HAP-1 (cell line): ENCODE data around the gene HOPX.
"Not testable (repeated sequence)": the region's sequence is repeated elsewhere in the genome, so short reads cannot be mapped to it uniquely, and the experiment has no call there.

Experiments
- DNase-seq, 2 experiments: peaks; one replicate each; pipeline ENCODE4 v3.0.0-alpha.2; 2016 to 2020; ENCODE audit warnings: low spot score in 2 of 2
- H3K27me3 ChIP-seq: fragments of 250-450 bp; sonication (Bioruptor Pico); 2 replicates; pipeline ENCODE4 v1.5.1; 2020; ENCODE audit warnings: low read depth, mild to moderate bottlenecking, moderate library complexity
- H3K36me3 ChIP-seq: fragments of 250-450 bp; sonication (Bioruptor Pico); replicated peaks from 2 replicates; pipeline ENCODE4 v1.5.1; 2020; ENCODE audit warnings: mild to moderate bottlenecking
- H3K4me1 ChIP-seq: fragments of 250-450 bp; sonication (Bioruptor Pico); 2 replicates; pipeline ENCODE4 v1.5.1; 2020; ENCODE audit warnings: mild to moderate bottlenecking
- H3K4me3 ChIP-seq: fragments of 250-450 bp; sonication (Bioruptor Pico); 2 replicates; pipeline ENCODE4 v1.5.1; 2020; ENCODE audit warnings: mild to moderate bottlenecking, moderate library complexity
- H3K9me3 ChIP-seq: fragments of 250-450 bp; sonication (Bioruptor Pico); 2 replicates; pipeline ENCODE4 v1.5.1; 2020; ENCODE audit warnings: mild to moderate bottlenecking, moderate library complexity
- in situ Hi-C: fragments of 300-500 bp; cut with MboI; formaldehyde crosslinking; loops from 3 replicates; pipeline ENCODE4 v1.14.3; 2020; ENCODE audit warnings: low sequenced_read_pairs, inconsistent platforms, mixed read lengths

The HOPX gene

GRCh38 chr4:56699537-56700105 lies 18.5 kb upstream of the HOPX start:
- in situ Hi-C loops: no loop called here
- H3K27me3 ChIP-seq: peaks cover 3% of the 10 kb centered on the region; the same call in 1 of the 2 replicates
- H3K36me3 ChIP-seq: no peaks in the 10 kb centered on the region
- no peak overlapping the region for H3K4me3 ChIP-seq
- H3K9me3 ChIP-seq: no peaks in the 10 kb centered on the region
- no peaks in the 10 kb centered on the region; the same call in 1 of the 2 replicates for H3K4me1 ChIP-seq
- DNase-seq: no peak

DNA sequence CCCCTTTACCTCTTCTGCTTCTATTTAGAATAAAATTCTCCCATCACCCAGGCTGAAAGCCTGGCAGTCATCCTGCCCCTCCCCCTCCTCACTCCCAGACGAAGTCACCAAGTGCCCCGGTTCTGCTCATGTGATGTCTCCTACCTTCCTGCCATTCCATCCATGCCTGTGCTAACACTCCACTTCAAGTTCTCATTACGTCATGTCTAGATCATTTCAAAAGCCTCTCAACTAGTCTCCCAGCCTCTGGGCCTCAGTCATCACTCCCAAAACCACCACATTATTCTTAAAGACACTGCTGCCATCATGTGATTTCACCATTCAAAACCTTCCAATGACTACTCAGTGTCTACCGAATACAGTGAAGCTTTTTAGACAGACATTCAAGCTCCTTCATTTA lies 17.2 kb upstream of the HOPX start:
- in situ Hi-C loops: no loop called here
- no peaks in the 10 kb centered on the region; the same call in 1 of the 2 replicates for H3K4me1 ChIP-seq
- DNase-seq: no peak
- H3K9me3 ChIP-seq: no peaks in the 10 kb centered on the region
- peaks cover 3% of the 10 kb centered on the region; the same call in 1 of the 2 replicates for H3K27me3 ChIP-seq
- no peaks in the 10 kb centered on the region for H3K36me3 ChIP-seq
- no peak overlapping the region for H3K4me3 ChIP-seq

- Histone ChIP-seq H3K4me1 (no peaks in the 10 kb centered on the region; the same call in 1 of the 2 replicates), H3K27me3 (peaks cover 3% of the 10 kb centered on the region; the same call in 1 of the 2 replicates), H3K4me3 (no peak overlapping the region), H3K9me3 (no peaks in the 10 kb centered on the region), H3K36me3 (no peaks in the 10 kb centered on the region)
- no peak for DNase-seq
- in situ Hi-C loops: no loop called here
Measured at GRCh38 chr4:56696056-56696455, 15.0 kb upstream of the HOPX start.

DNA sequence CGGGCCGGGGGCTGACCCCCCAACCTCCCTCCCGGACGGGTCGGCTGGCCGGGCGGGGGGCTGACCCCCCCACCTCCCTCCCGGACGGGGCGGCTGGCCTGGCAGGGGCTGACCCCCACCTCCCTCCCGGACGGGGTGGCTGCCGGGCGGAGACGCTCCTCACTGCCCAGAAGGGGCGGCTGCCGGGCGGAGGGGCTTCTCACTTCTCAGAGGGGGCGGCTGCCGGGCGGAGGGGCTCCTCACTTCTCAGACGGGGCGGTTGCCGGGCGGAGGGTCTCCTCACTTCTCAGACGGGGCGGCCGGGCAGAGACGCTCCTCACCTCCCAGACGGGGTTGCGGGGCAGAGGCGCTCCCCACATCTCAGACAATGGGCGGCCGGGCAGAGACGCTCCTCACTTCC lies 12.4 kb upstream of the HOPX start:
- H3K27me3 ChIP-seq, H3K36me3 ChIP-seq, DNase-seq, H3K4me3 ChIP-seq, in situ Hi-C loops, H3K9me3 ChIP-seq, H3K4me1 ChIP-seq: not testable (repeated sequence)

GRCh38 chr4:56692576-56692975 lies 11.5 kb upstream of the HOPX start:
- no peaks in the 10 kb centered on the region for H3K9me3 ChIP-seq
- in situ Hi-C loops: no loop called here
- no peaks in the 10 kb centered on the region for H3K27me3 ChIP-seq
- peaks cover 7% of the 10 kb centered on the region for H3K4me1 ChIP-seq
- H3K4me3 ChIP-seq: no peak overlapping the region
- DNase-seq: no peak
- no peaks in the 10 kb centered on the region for H3K36me3 ChIP-seq

DNA sequence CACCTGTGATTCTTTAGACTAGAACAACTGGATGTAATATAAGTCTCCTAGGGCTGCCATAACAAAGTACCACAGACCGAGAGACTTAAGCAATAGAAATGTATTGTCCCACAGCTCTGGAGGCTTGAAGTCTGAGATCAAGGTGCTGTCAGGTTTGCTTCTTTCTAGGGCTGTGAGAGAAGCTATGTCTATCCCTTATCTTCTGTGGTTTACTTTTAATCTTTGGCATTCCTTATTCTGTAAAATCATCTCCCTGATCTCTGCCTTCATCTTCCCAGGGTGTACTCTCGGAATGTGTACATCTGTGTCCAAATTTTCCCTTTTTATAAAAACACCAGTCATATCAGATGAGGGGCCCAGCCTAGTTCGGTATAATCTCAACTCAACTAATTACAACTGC lies 10.3 kb upstream of the HOPX start:
- DNase-seq: no peak
- Histone ChIP-seq H3K9me3 (no peaks in the 10 kb centered on the region), H3K4me1 (peaks cover 7% of the 10 kb centered on the region), H3K4me3 (no peak overlapping the region), H3K36me3 (no peaks in the 10 kb centered on the region), H3K27me3 (no peaks in the 10 kb centered on the region)
- in situ Hi-C loops: no loop called here

DNA sequence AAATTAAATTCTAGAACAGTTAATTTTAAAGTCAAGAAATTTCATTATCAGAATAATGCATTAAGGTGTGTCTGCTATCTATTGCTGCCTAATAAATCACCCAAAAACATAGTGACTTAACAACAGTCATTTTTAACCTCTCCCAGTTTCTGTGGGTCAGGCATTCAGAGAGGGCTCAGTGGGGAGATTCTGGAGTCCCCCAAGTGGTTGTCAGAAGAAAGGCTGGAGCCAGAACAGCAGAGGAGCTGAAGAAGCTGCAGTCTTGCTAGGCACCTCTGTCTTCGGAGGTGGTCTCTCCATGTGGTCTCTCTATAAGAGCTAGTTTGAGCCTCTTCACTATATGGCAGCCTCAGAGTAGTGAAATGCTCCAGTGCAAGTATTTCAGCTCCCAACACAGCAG lies 9.3 kb upstream of the HOPX start:
- in situ Hi-C loops: no loop called here
- H3K27me3 ChIP-seq: no peaks in the 10 kb centered on the region
- DNase-seq: no peak
- no peaks in the 10 kb centered on the region for H3K9me3 ChIP-seq
- peaks cover 7% of the 10 kb centered on the region for H3K4me1 ChIP-seq
- no peak overlapping the region for H3K4me3 ChIP-seq
- H3K36me3 ChIP-seq: no peaks in the 10 kb centered on the region

- no peaks in the 10 kb centered on the region for H3K36me3 ChIP-seq
- DNase-seq: peak; percentile 42 to 50
- in situ Hi-C loops: no loop called here
- no peaks in the 10 kb centered on the region for H3K9me3 ChIP-seq
- H3K4me3 ChIP-seq: no peak overlapping the region
- peaks cover 7% of the 10 kb centered on the region for H3K4me1 ChIP-seq
- no peaks in the 10 kb centered on the region for H3K27me3 ChIP-seq
Measured at GRCh38 chr4:56689201-56689969, 8.3 kb upstream of the HOPX start.

DNA sequence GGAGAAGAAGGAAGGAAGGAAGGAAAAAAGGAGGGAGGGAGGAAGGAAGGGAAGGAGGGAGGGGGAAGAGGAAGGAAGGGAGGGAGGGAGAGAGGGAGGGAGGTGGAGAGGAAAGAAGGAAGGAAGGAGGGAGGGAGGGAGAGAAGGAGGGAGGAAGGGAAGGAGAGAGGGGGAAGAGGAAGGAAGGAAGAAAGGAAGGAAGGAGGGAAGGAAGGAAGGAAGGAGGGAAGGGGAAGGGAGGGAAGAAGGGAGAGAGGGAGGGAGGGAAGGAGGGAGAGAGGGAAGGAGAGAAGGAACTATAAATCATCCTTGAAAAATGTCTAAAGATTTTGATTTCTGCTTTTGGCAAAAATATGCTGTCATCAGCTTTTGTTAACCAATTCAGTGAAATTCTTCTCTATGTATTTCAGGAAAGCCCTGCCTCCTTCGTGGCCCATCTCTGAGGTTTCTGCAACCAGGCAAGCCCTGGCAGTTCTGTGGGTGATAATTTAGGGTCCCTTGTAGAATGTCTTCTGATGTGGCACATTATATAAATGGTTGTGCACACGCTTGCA lies 7.1 kb upstream of the HOPX start:
- Histone ChIP-seq H3K27me3 (no peaks in the 10 kb centered on the region), H3K9me3 (no peaks in the 10 kb centered on the region), H3K4me1 (peaks cover 7% of the 10 kb centered on the region), H3K4me3 (no peak overlapping the region), H3K36me3 (no peaks in the 10 kb centered on the region)
- in situ Hi-C loops: no loop called here
- DNase-seq: no peak

DNA sequence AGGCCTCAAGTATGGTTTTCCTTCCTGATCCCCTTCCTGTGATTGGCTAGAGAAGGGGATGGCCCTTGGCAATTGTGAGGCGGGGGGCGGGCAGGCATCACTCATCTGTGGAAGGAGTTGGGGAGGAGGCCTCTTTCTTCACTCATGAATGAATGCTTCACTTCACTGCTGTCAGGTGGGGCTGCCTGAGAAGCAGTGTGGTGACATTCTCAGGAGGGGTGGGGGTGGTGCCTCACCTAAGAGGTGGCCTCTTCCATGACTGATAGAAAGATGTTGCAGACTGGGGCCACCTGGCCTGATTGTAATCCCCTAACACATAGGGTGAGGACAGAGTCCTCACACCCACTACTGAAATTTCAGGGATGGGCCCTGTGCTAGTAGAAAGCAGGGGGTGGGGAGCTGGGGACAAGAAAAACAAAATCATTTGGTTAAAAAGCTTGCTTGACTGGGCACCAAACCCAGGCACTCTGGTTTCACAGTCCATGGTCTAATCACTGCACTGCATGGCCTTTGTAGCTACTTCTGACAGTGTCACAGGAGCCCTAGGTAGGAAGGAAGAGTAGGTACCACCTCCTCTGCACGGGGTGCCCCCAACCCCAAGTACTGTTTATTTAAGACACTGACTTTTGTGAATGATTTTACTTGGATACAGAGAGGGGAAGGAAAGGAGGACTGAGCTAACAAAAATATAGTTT lies 5.6 kb upstream of the HOPX start:
- Histone ChIP-seq H3K4me1 (peaks cover 7% of the 10 kb centered on the region), H3K36me3 (no peaks in the 10 kb centered on the region), H3K9me3 (no peaks in the 10 kb centered on the region), H3K4me3 (no peak overlapping the region), H3K27me3 (no peaks in the 10 kb centered on the region)
- in situ Hi-C loops: no loop called here
- no peak for DNase-seq

DNA sequence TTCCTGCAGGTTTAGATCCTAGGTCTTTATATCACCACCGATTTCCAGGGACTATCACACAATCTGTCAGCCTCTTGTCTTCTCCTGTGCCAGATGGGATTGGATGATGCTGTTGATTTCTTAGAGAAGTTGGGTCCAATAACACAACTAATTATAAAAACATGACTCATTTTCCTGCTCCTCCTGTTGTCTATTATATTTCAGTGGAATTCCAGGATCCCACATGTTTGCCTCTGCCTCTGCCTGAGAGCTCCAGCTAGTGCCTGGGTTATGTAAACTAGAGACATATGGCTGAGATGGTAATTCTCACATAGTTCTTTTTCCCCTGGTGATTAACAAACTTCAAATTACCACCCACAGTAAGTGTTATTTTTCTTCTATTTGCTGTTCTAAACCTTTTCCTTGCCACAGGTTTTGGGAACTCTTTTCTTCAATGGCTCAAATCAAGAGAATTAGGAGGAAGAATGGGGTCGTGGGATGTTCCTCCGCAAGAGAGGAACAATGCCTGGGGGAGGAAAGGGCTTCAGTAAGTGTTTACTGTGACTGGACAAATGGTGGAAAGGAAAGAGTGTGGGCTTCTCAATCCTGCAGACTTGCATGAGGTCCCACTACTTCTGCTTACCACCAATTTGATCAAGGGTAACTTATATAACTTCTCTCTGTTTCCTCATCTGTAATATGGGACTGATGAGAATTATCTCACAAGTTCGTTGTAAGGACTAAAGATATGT lies 3.4 kb upstream of the HOPX start:
- peaks cover under 1% of the 10 kb centered on the region; the same call in 1 of the 2 replicates for H3K4me1 ChIP-seq
- in situ Hi-C loops: no loop called here
- H3K27me3 ChIP-seq: 0 out of 2 replicates have a peak, but pooled peaks cover 2% of the 10 kb centered on the region
- H3K4me3 ChIP-seq: no peak overlapping the region
- no peak for DNase-seq
- H3K36me3 ChIP-seq: no peaks in the 10 kb centered on the region
- H3K9me3 ChIP-seq: no peaks in the 10 kb centered on the region

GRCh38 chr4:56683455-56683854 lies 2.4 kb upstream of the HOPX start:
- in situ Hi-C loops: no loop called here
- no peak for DNase-seq
- 0 out of 2 replicates have a peak, but pooled peaks cover 2% of the 10 kb centered on the region for H3K27me3 ChIP-seq
- no peaks in the 10 kb centered on the region for H3K9me3 ChIP-seq
- no peaks in the 10 kb centered on the region for H3K4me1 ChIP-seq
- no peak overlapping the region for H3K4me3 ChIP-seq
- no peaks in the 10 kb centered on the region for H3K36me3 ChIP-seq

GRCh38 chr4:56681853-56682525 lies 893 bp upstream of the HOPX start:
- H3K9me3 ChIP-seq: no peaks in the 10 kb centered on the region
- in situ Hi-C loops: no loop called here
- H3K36me3 ChIP-seq: no peaks in the 10 kb centered on the region
- H3K4me1 ChIP-seq: no peaks in the 10 kb centered on the region
- H3K27me3 ChIP-seq: 0 out of 2 replicates have a peak, but pooled peaks cover 2% of the 10 kb centered on the region
- H3K4me3 ChIP-seq: no peak overlapping the region
- DNase-seq: no peak
